K562 (cell line): ENCODE measurements around the gene KRTAP22-1. TPM values are rescaled to one million over a fixed set of nuclear protein-coding genes. Genes with fewer than 3 reads are reported as not detected.
A peak's percentile ranks its signal among the peaks of the same experiment; 100 is the strongest.

Experiments
- ATAC-seq: fragments of 200-7000 bp; cut with Tn5 transposase; 3 replicates; pipeline ENCODE4 v1.9.1; 2020; ENCODE audit warnings: moderate library complexity
- BruUV-seq: library from RNA; stranded (reverse); fragments of 400-500 nt; replicated peaks from 2 replicates; lab custom pipeline; 2021; lab: Mats Ljungman, UMichigan
- CTCF ChIA-PET: fragments of 300-600 bp; formaldehyde crosslinking; extraction: SDS; loops from one replicate; lab custom pipeline; 2021; ENCODE audit warnings: low intra/inter-chr PET ratio; lab: Yijun Ruan, JAX
- POLR2A ChIA-PET: fragments of 300-600, 350-650 bp; sonication (Branson Sonifier 250); formaldehyde crosslinking; extraction: SDS; loops from one replicate; lab custom pipeline; 2021; ENCODE audit warnings: antibody characterized with exemption, inconsistent platforms; lab: Yijun Ruan, JAX
- DNase-seq, 4 experiments: peaks; one replicate each; pipeline versions ENCODE4 v3.0.0 to v3.0.0-alpha.2; 2011 to 2018; ENCODE audit warnings: low spot score in 3 of 4, mixed read lengths in 3 of 4; ENCODE audit errors: extremely low read depth in 1 of 4
- FAIRE-seq: peaks from 2 replicates; lab custom pipeline; 2011; peaks lifted over from hg19 to GRCh38; lab: Jason Lieb, UNC
- H2AFZ ChIP-seq: 2 replicates; pipeline ENCODE4 v1.6.0; 2011; ENCODE audit warnings: low read depth, low read length, control low read depth, inconsistent platforms
- H3K27ac ChIP-seq: fragments of 200-600 bp; 3 replicates; pipeline ENCODE4 v1.8.0; 2011; ENCODE audit warnings: low read depth, mild to moderate bottlenecking, control low read depth, inconsistent platforms, low read length, moderate library complexity, mixed read lengths; ENCODE audit errors: extremely low read depth
- H3K27me3 ChIP-seq, 2 experiments: fragments of 300-600 bp in 1 of 2; 2 replicates in 1 of 2; 3 replicates in 1 of 2; pipeline versions ENCODE4 v1.6.0 to v1.8.0; 2011; ENCODE audit warnings: inconsistent platforms in 2 of 2, low read length in 2 of 2, mild to moderate bottlenecking in 1 of 2, mixed read lengths in 1 of 2, moderate library complexity in 1 of 2; ENCODE audit not compliant: control insufficient read depth in 2 of 2, insufficient read depth in 2 of 2
- H3K36me3 ChIP-seq: fragments of 300-600 bp; 3 replicates; pipeline ENCODE4 v1.8.0; 2011; ENCODE audit warnings: mild to moderate bottlenecking, low read length, inconsistent platforms; ENCODE audit not compliant: control insufficient read depth, insufficient read depth
- H3K4me1 ChIP-seq, 2 experiments: fragments of 200-600 bp in 1 of 2; replicated peaks in 1 of 2; 2 replicates in 1 of 2; 3 replicates in 1 of 2; pipeline versions ENCODE4 v1.5.1 to v1.8.0; 2011; ENCODE audit warnings: inconsistent platforms in 2 of 2, low read length in 2 of 2, mild to moderate bottlenecking in 1 of 2, mixed read lengths in 1 of 2, moderate library complexity in 1 of 2; ENCODE audit not compliant: control insufficient read depth in 2 of 2, insufficient read depth in 2 of 2
- H3K4me2 ChIP-seq: 2 replicates; pipeline ENCODE4 v1.6.1; 2011; ENCODE audit warnings: low read length, control low read depth, inconsistent platforms, mixed read lengths; ENCODE audit not compliant: insufficient read depth
- H3K4me3 ChIP-seq: fragments of 200-600 bp; sonication (generic), shearing (Covaris generic); 2 replicates; pipeline ENCODE4 v1.5.1; 2016; ENCODE audit warnings: control low read depth, inconsistent platforms
- H3K79me2 ChIP-seq: fragments of 200-600 bp; 3 replicates; pipeline ENCODE4 v1.8.0; 2011; ENCODE audit warnings: low read length, inconsistent platforms; ENCODE audit not compliant: control insufficient read depth, insufficient read depth
- H3K9ac ChIP-seq, 2 experiments: 2 replicates each; pipeline versions ENCODE4 v1.6.0 to v1.6.1; 2011; ENCODE audit warnings: low read depth in 2 of 2, low read length in 2 of 2, control low read depth in 1 of 2, inconsistent platforms in 1 of 2, mild to moderate bottlenecking in 1 of 2, mixed read lengths in 1 of 2; ENCODE audit not compliant: insufficient read depth in 1 of 2
- H3K9me1 ChIP-seq: one replicate; pipeline ENCODE4 v1.6.0; 2011; ENCODE audit warnings: inconsistent platforms, mild to moderate bottlenecking, low read length, moderate library complexity; ENCODE audit not compliant: control insufficient read depth, insufficient read depth
- H3K9me3 ChIP-seq: replicated peaks from 2 replicates; pipeline ENCODE4 v1.5.1; 2011; ENCODE audit warnings: low read depth, low read length, inconsistent platforms; ENCODE audit not compliant: control insufficient read depth, insufficient read depth
- H4K20me1 ChIP-seq: replicated peaks from 2 replicates; pipeline ENCODE4 v1.6.1; 2011; ENCODE audit warnings: low read length, inconsistent platforms, mixed read lengths; ENCODE audit not compliant: control insufficient read depth, insufficient read depth
- ATF7 ChIP-seq: fragments of 450-650 bp; IDR thresholded peaks from 2 replicates; pipeline ENCODE4 v1.7.1; 2014; ENCODE audit warnings: mild to moderate bottlenecking, moderate library complexity
- CEBPB ChIP-seq: fragments of 450-650 bp; IDR thresholded peaks from 2 replicates; pipeline ENCODE4 v1.6.1; 2016; ENCODE audit warnings: missing genetic modification characterization, missing compliant biosample characterization
- CEBPG ChIP-seq, 3 experiments: fragments of 200-800 bp in 1 of 3; sonication (Bioruptor generic) in 1 of 3; sonication (generic) in 1 of 3; formaldehyde crosslinking in 1 of 3; IDR thresholded peaks in 2 of 3; conservative IDR thresholded peaks in 1 of 3; 2 replicates each; pipeline versions ENCODE4 v1.6.1 to v1.8.0; 2016 to 2022; ENCODE audit warnings: missing compliant biosample characterization in 2 of 3, missing genetic modification characterization in 2 of 3, mild to moderate bottlenecking in 1 of 3, missing genetic modification reagents in 1 of 3
- DMBX1 ChIP-seq: fragments of 250-450 bp; sonication (Bioruptor Pico); IDR thresholded peaks from 2 replicates; pipeline ENCODE4 v1.8.0; 2022; ENCODE audit warnings: inconsistent platforms, mild to moderate bottlenecking, moderate library complexity, borderline replicate concordance
- GABPB2 ChIP-seq: fragments of 250-450 bp; sonication (Bioruptor Pico); conservative IDR thresholded peaks from 2 replicates; pipeline ENCODE4 v1.5.1; 2021; ENCODE audit warnings: mild to moderate bottlenecking
- HLTF ChIP-seq: fragments of 450-650 bp; IDR thresholded peaks from 2 replicates; pipeline ENCODE4 v1.6.1; 2016
- MYBL2 ChIP-seq, 2 experiments: fragments of 450-650 bp in 1 of 2; sonication (generic) in 1 of 2; formaldehyde crosslinking in 1 of 2; IDR thresholded peaks; 2 replicates each; pipeline versions ENCODE4 v1.6.1 to v1.8.1; 2017 to 2022; ENCODE audit warnings: borderline replicate concordance in 1 of 2, inconsistent platforms in 1 of 2, low read depth in 1 of 2, mild to moderate bottlenecking in 1 of 2, missing genetic modification reagents in 1 of 2, moderate library complexity in 1 of 2
- NFXL1 ChIP-seq: fragments of 450-650 bp; formaldehyde crosslinking; IDR thresholded peaks from 2 replicates; pipeline ENCODE4 v1.4.0; 2021; ENCODE audit warnings: mild to moderate bottlenecking
- PHF21A ChIP-seq: fragments of 450-650 bp; IDR thresholded peaks from 2 replicates; pipeline ENCODE4 v1.6.1; 2017; ENCODE audit warnings: low read depth, borderline replicate concordance
- RNF2 ChIP-seq: sonication (generic); IDR thresholded peaks from 2 replicates; pipeline ENCODE4 v1.6.1; 2016
- SUPT5H ChIP-seq: fragments of 450-650 bp; IDR thresholded peaks from 2 replicates; pipeline ENCODE4 v1.6.1; 2016
- TCF7L2 ChIP-seq: fragments of 150-350 bp; IDR thresholded peaks from 2 replicates; pipeline ENCODE4 v1.6.1; 2016; ENCODE audit warnings: low read depth, mild to moderate bottlenecking, low read length, moderate library complexity
- THRAP3 ChIP-seq: fragments of 450-650 bp; IDR thresholded peaks from 2 replicates; pipeline ENCODE4 v1.6.1; 2016; ENCODE audit warnings: mild to moderate bottlenecking, inconsistent platforms, borderline replicate concordance
- ZNF668 ChIP-seq: fragments of 250-450 bp; sonication (Bioruptor Pico); IDR thresholded peaks from 2 replicates; pipeline ENCODE4 v1.8.0; 2022; ENCODE audit warnings: mild to moderate bottlenecking, inconsistent platforms
- WGBS: fragments of 100-300 bp; shearing (Covaris generic); methylation state at CpG from one replicate; pipeline ENCODE4 v1.1.6; 2016; ENCODE audit warnings: low coverage, mixed read lengths; ENCODE audit not compliant: insufficient coverage; ENCODE audit errors: missing lambda C conversion rate; 5-methylcytosine and 5-hydroxymethylcytosine counted together
- in situ Hi-C: fragments of 300-500 bp; cut with MboI; formaldehyde crosslinking; loops from 4 replicates; pipeline ENCODE4 v1.15.0; 2018; ENCODE audit warnings: inconsistent platforms, mixed read lengths
- intact Hi-C: fragments of 100-400 bp; cut with micrococcal nuclease; formaldehyde crosslinking; loops from 2 replicates; pipeline ENCODE4 v1.14.2; 2022
- polyA plus RNA-seq, 8 experiments: library from polyadenylated mRNA; depleted of rRNA in 4 of 8; stranded (reverse) in 5 of 8; unstranded in 3 of 8; fragments of >200 nt; fragmentation: Nextera tagmentation in 2 of 8; fragmentation: Illumina TruSeq in 1 of 8; extraction: Ambion mirVana in 2 of 8; extraction: Trizol in 1 of 8; gene quantifications; 2 replicates each; pipeline versions ENCODE4 v1.2.1 to v1.2.3, GENCODE V29; 2011 to 2014; ENCODE audit warnings: inconsistent platforms in 1 of 8, missing spikeins in 1 of 8
- total RNA-seq, 7 experiments: library from RNA; depleted of rRNA in 6 of 7; stranded (reverse); fragments of >200 nt in 6 of 7; fragmentation: Illumina TruSeq in 2 of 7; extraction: Trizol in 2 of 7; gene quantifications; 2 replicates each; pipeline versions ENCODE4 v1.2.1 to v1.2.3, GENCODE V29; 2011 to 2021; ENCODE audit warnings: low replicate concordance in 1 of 7
- TF ChIP-seq, protein P1 (sequence below), 2 experiments: fragments of 450-650 bp in 1 of 2; IDR thresholded peaks; 2 replicates each; pipeline ENCODE4 v1.6.1; 2011 to 2017; ENCODE audit warnings: low read depth in 2 of 2, antibody characterized with exemption in 1 of 2, borderline replicate concordance in 1 of 2, low read length in 1 of 2, mild to moderate bottlenecking in 1 of 2, mixed read lengths in 1 of 2; ENCODE audit not compliant: control insufficient read depth in 1 of 2
- TF ChIP-seq, protein P2 (sequence below), 2 experiments: fragments of 450-650 bp in 1 of 2; sonication (generic) in 1 of 2; formaldehyde crosslinking in 1 of 2; IDR thresholded peaks in 1 of 2; conservative IDR thresholded peaks in 1 of 2; 2 replicates each; pipeline versions ENCODE4 v1.6.1 to v1.8.1; 2016 to 2023; ENCODE audit warnings: mild to moderate bottlenecking in 2 of 2, moderate library complexity in 2 of 2, inconsistent platforms in 1 of 2, missing genetic modification reagents in 1 of 2
- TF ChIP-seq, protein P3 (sequence below): sonication (generic); IDR thresholded peaks from 2 replicates; pipeline ENCODE4 v1.6.1; 2016

KRTAP22-1 gene
- total and polyA plus RNA-seq, 9 of the 15 experiments (the other 6 are each of a cell fraction or from before 2014, with no cell fraction given) = not detected

DNA sequence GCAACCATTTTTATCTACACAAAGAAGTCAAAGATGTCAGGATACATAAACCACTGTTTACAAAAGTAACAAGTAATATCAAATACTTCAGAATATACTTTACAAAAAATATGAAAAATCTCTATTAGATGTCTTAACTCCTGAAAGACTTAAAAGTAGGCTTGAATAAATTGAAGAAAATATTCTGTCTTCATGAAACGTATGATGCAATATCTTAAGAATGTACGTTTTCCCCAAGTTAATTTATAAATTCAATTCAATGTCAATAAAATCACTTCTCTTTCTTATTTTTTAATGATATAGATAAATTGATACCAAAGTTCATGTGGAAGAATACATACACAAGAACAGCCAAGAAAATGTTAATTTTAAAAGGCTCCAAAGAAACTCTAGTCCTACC, 45.8 kb upstream of the KRTAP22-1 start:
- H2AFZ ChIP-seq = no peak overlapping the region
- no peak for FAIRE-seq
- no peaks in the 10 kb centered on the region for H3K9me1 ChIP-seq
- in situ Hi-C loops = no loop called here
- no peaks in the 10 kb centered on the region; the same call in 1 of the 2 replicates for H3K9me3 ChIP-seq
- no peaks in the 10 kb centered on the region for H3K79me2 ChIP-seq
- POLR2A ChIA-PET = no interaction called here
- H3K4me1 ChIP-seq = no peaks in the 10 kb centered on the region
- no peak for TF ChIP-seq RNF2
- TF ChIP-seq, protein P1, sequence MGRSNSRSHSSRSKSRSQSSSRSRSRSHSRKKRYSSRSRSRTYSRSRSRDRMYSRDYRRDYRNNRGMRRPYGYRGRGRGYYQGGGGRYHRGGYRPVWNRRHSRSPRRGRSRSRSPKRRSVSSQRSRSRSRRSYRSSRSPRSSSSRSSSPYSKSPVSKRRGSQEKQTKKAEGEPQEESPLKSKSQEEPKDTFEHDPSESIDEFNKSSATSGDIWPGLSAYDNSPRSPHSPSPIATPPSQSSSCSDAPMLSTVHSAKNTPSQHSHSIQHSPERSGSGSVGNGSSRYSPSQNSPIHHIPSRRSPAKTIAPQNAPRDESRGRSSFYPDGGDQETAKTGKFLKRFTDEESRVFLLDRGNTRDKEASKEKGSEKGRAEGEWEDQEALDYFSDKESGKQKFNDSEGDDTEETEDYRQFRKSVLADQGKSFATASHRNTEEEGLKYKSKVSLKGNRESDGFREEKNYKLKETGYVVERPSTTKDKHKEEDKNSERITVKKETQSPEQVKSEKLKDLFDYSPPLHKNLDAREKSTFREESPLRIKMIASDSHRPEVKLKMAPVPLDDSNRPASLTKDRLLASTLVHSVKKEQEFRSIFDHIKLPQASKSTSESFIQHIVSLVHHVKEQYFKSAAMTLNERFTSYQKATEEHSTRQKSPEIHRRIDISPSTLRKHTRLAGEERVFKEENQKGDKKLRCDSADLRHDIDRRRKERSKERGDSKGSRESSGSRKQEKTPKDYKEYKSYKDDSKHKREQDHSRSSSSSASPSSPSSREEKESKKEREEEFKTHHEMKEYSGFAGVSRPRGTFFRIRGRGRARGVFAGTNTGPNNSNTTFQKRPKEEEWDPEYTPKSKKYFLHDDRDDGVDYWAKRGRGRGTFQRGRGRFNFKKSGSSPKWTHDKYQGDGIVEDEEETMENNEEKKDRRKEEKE (IDR thresholded peaks at IDR 0.05; ENCODE audit: borderline replicate concordance in 1 of 2, control insufficient read depth in 1 of 2, low read depth in 2 of 2, low read length in 1 of 2) = no peak
- TF ChIP-seq MYBL2 (IDR thresholded peaks at IDR 0.05; ENCODE audit: low read depth) = no peak
- TF ChIP-seq MYBL2 (CRISPR knock-in tag; IDR thresholded peaks at IDR 0.05; ENCODE audit: borderline replicate concordance) = no peak
- TF ChIP-seq SUPT5H = no peak
- TF ChIP-seq CEBPB (tag) = peak; percentile 51
- no peak for TF ChIP-seq GABPB2 (CRISPR knock-in tag)
- TF ChIP-seq NFXL1 (CRISPR knock-in tag) = no peak
- TF ChIP-seq HLTF = no peak
- TF ChIP-seq TCF7L2 = no peak
- TF ChIP-seq DMBX1 (CRISPR knock-in tag) = no peak
- TF ChIP-seq ZNF668 (CRISPR knock-in tag) = no peak
- TF ChIP-seq ATF7 = no peak
- TF ChIP-seq THRAP3 = no peak
- TF ChIP-seq, protein P2, sequence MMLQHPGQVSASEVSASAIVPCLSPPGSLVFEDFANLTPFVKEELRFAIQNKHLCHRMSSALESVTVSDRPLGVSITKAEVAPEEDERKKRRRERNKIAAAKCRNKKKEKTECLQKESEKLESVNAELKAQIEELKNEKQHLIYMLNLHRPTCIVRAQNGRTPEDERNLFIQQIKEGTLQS (IDR thresholded peaks at IDR 0.05) = peak; percentile 36; the same call in 1 of the 2 replicates
- TF ChIP-seq, protein P2 (CRISPR knock-in tag; conservative IDR thresholded peaks at IDR 0.05) = no peak
- TF ChIP-seq, protein P3, sequence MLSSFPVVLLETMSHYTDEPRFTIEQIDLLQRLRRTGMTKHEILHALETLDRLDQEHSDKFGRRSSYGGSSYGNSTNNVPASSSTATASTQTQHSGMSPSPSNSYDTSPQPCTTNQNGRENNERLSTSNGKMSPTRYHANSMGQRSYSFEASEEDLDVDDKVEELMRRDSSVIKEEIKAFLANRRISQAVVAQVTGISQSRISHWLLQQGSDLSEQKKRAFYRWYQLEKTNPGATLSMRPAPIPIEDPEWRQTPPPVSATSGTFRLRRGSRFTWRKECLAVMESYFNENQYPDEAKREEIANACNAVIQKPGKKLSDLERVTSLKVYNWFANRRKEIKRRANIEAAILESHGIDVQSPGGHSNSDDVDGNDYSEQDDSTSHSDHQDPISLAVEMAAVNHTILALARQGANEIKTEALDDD = no peak
- no peak for TF ChIP-seq CEBPG (CRISPR knock-in tag; IDR thresholded peaks at IDR 0.05)
- TF ChIP-seq CEBPG (tag; conservative IDR thresholded peaks at IDR 0.05 in 1 of 2, IDR thresholded peaks at IDR 0.05 in 1 of 2) = peak in 1 of 2 experiments; percentile 89; a peak in 2 of 4 replicates
- TF ChIP-seq PHF21A = no peak
- TF ChIP-seq, all 486 proteins: peak for 3
- Histone ChIP-seq H3K27ac (no peak overlapping the region), H3K4me3 (no peak overlapping the region), H4K20me1 (no peaks in the 10 kb centered on the region), H3K36me3 (no peaks in the 10 kb centered on the region), H3K9ac (no peak overlapping the region), H3K27me3 (no peaks in the 10 kb centered on the region), H3K4me2 (no peak overlapping the region)
- DNase-seq = no peak
- CTCF ChIA-PET = no interaction called here
- intact Hi-C loops = no loop called here
- BruUV-seq = no TSS peak
- WGBS = 0% methylated on average over 2 of the region's 2 CpGs
- ATAC-seq = no peak
